GM15510 (cell line): ENCODE results near the gene SLC35F2.

Experiments used
- POLR2A ChIP-seq: IDR thresholded peaks from 3 replicates; pipeline ENCODE4 v1.6.1; 2011; ENCODE audit warnings: borderline replicate concordance; ENCODE audit not compliant: insufficient read length; ENCODE audit errors: extremely low read depth

The SLC35F2 gene

DNA sequence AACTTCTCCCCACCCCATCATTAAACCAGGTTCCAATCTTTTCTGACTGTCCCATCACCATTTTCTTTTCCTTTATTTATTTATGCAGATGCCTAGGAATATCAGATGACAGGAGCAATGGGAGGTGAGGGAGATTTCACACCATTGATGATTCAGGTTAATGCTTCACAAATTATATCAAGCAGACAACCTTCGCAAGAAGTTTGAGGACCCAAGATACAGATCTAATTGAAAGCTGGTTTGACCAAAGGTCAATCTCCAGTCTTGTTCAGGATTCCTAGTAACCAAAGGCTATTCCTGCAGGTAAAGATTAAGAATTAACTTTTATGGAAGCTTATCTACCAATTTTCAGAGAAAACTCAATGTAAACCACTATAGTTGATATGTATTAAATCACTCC is 54.4 kb downstream of the SLC35F2 start:
- TF ChIP-seq POLR2A = no peak

DNA sequence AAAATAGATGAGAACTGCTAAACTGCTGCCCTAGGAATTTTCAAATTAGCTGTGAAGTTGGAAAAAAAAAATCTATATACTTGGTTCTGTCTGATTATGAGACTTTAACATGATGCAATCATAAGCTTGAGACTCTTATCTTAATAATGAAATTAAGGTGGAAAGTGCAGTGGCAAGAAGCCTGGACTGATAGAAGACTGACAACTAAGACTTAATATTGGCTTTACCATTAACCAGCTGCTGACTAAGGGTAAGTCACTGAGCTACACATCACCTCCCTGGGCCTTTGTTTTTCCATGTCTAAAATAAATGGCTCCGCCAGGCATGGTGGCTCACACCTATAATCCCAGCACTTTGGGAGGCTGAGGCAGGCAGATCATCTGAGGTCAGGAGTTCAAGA is 56.9 kb downstream of the SLC35F2 start:
- TF ChIP-seq POLR2A = no peak

DNA sequence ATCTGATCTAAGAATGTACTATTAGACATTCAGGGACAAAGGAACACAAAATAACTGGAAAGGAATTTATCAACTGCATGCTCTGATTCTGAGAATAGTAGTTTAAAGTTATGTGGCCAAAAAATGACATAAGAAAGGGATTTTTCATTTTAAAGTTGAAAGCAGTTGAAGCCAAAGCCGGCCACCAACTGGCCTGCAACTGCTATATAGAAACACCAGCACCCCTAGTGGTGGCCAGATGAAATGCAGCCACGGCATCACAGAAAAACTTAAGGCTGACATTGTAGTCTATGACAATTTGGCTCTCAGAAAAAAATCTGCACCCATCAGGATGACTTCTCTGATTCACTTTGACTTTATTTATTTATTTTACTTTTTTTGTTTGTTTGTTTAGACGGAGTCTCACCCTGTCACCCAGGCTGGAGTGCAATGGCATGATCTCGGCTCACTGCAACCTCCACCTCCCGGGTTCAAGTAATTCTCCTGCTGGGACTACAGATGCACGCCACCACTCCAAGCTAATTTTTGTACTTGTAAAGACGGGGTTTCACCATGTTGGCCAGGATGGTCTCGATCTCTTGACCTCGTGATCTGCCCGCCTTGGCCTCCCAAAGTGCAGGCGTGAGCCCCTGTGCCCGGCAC is 59.2 kb downstream of the SLC35F2 start:
- no peak for TF ChIP-seq POLR2A

DNA sequence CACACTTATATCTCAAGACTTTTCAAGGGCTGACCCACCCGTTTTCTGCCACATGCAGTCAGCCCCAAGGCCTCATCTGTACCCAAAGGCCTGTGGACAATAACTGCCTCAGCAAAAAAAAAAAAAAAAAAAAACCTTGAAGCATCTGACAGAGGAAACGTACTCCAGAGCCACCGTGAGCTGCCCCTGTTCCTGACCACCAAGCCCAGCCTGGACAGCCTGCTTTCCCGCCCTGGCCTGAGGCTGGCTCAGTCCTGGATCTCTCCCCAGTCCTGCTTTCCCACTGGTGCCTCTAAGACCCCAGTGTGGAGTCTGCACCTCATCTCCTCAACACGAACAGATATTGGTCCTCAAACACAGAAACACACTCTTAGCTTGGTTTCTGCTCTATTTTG is 66.5 kb downstream of the SLC35F2 start:
- no peak for TF ChIP-seq POLR2A

DNA sequence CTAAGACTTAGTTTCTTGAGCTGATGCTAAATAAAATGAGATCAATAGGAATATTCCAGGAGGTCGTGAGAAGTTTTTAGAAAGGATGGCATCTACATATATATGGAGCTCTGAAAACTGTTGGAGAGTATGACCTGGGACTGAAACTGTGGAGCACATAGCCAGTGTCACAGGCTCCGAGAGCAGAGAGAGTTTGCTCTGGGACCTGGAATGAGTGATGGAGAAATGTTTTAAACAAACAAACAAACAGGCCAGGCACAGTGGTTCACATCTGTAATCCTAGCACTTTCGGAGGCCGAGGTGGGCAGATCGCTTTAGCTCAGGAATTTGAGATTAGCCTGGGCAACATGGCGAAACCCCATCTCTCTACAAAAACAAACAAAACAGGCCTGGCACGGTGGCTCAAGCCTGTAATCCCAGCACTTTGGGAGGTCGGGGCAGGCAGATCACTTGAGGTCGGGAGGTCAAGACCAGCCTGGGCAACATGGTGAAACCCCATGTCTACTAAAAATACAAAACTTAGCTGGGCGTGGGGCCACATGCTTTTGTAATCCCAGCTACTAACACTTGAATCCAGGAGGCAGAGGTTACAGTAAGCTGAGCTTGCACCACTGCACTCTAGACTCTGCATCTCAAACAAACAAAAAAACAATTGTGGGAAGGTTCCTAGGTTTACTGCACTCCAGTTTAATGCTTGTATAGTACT is 67.1 kb downstream of the SLC35F2 start:
- TF ChIP-seq POLR2A = no peak

DNA sequence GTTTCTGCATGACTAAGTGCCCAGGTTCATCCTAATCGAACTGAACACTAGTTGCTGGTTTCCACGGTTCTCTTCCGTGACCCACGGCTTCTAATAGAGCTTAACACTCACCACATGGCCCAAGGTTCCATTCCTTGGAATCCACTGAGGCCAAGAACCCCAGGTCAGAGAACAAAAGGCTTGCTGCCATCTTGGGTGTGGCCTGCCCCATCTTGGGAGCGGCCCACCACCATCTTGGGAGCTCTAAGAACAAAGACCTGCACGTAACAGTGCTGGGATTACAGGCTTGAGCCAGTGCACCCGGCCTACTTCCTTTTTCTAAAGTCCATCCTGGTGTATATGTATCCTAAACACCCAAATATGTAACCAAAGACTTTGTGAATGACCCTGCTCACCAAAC is 68.8 kb downstream of the SLC35F2 start:
- no peak for TF ChIP-seq POLR2A

DNA sequence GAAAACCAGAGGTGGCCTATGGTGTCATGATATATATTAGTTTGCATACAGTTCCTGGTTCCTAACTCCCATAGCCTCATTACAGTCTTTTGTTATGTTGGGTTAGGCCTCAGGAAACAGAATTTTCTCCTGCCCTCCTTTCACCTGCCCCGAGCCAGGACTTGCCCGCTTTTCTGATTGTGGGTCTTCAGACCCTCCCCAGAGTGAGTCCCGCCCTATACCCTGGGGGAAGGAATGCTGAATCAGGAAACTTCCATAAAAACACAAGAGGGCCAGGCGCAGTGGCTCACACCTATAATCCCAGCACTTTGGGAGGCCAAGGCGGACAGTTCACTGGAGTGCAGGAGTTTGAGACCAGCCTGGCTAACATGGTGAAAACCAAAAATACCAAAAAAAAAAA is 70.9 kb downstream of the SLC35F2 start:
- TF ChIP-seq POLR2A = no peak

DNA sequence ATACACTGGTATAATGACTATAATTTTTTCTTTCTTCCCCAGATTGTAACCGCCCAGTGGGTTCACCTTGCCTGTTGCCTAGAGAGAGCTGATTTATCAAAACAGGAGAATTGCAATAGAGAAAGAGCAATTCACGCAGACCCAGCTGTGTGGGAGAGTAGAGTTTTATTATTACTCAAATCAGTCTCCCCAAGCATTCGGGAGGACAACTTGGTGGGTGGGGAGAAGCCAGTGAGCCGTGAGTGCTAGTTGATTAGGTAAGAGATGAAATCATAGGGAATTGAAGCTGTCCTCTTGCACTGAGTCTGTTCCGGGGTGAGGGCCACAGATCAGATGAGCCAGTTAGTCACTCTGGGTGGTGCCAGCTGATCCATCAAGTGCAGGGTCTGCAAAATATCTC is 73.2 kb downstream of the SLC35F2 start:
- TF ChIP-seq POLR2A = no peak

DNA sequence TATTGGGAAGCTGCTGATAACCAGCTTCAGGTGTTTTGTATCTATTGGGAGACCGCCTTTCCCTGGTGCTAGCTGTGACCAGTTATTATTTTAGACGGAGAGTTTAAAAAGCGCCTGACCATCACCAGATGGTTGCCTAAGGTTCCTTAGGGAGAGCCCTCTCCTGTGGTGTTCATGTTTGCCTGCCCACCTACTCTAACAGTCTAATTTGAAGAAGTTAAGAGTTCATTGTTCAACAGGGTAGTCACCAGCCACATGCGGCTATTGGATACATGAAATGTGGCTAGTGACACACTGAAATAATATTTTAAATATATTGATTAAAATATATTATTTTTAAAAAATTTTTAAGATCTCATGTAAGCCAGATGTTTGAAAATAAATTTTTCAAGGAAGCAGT is 75.5 kb downstream of the SLC35F2 start:
- no peak for TF ChIP-seq POLR2A

DNA sequence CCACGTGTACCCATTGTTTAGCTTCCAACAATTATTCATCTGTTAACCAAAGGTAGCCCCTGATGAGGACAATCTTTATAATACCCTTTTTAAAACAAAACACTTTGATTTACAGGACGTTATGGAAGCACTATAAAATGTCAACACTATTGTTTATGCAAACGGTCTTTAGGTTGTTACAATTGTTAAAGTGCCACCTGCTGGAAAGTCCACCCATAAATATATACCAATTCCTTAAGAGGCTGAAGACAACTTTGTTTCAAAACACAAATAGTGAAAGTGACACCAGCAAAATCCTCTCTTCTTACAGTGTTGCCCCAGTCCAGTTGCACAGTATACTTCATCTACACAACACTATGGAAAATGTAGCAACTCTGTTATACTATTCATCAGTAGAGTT is 77.8 kb downstream of the SLC35F2 start:
- TF ChIP-seq POLR2A = no peak

DNA sequence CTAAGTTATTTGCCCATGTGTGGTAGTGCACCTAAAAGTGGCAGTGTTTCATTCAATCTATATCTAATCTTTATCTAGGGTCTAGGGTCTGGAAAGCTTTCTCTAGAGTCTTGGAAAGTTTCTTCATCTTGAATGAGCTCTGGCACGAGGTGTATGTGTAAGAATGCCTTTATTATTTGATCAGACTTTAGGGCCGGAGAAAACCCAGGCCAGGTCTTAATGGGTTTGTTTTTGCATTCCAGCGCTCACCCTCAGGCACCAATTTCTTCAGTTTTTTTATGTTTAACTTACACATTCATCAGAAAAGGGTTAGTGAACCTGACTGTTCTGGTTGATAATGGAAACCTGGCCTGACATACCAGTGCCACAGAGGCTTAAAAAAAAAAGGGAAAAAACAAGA is 78.5 kb downstream of the SLC35F2 start:
- TF ChIP-seq POLR2A = no peak

DNA sequence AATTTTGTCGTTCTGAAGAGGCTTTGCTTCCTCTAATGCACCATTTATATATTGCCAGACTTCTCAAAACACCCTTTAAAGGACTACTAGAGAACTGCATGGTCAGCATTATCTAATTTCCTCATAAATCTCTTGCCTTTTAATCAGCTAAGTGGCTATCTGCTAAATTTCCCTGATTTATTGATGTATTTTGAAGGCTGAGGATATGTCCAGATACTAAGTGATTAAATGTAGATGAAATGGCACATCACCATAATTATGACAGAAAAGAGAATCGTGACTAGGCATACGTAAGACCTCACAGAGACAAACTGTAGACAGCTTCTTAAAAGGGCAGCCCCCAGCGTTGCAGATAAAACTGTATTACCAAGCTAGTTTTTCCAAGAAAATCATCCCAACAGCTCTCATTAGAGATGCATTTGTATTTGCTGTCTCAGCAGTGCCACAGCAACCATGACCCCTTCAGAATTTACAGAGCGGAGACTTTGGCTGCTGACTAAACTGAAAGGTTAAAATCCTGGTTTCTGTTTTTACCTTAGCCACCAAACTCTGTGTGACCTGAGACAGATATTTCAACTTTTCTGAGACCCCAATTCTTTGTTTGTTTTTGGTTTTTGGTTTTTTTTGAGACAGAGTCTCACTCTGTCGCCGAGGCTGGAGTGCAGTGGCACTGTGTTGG is 79.6 kb downstream of the SLC35F2 start:
- no peak for TF ChIP-seq POLR2A

DNA sequence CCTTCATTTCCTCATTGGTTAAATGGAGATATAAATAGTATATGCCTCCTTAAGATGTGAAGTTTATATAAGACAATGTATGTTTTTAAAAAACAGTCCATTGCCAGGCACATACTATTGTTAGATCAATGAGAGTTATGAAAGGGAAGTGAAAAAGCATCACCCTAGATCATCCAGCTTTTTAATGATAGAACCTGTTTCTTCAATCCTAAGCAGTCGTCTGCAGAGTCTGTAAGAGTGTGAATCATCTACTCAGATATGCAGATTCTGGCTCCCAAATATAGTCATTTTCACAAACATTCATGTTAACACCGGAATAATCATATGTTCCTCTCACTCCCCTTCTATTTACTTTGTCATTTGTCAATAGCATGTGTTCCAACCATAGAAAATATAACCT is 81.5 kb downstream of the SLC35F2 start:
- TF ChIP-seq POLR2A = no peak

DNA sequence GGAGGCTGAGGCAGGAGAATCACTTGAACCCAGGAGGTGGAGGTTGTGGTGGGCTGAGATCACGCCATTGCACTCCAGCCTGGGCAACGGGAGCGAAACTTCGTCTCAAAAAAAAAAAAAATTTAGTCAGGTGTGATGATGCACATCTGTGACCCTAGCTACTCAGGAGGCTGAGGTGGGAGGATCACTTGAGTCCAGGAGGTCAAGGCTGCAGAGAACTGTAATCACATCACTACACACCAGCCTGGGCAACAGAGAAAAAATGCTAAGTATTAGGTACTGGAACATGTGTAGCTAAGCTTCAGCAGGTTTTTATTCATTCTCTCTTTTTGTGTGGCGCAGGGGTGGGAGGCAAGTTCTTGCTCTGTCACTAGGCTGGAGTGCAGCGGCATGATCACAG is 82.5 kb downstream of the SLC35F2 start:
- no peak for TF ChIP-seq POLR2A

DNA sequence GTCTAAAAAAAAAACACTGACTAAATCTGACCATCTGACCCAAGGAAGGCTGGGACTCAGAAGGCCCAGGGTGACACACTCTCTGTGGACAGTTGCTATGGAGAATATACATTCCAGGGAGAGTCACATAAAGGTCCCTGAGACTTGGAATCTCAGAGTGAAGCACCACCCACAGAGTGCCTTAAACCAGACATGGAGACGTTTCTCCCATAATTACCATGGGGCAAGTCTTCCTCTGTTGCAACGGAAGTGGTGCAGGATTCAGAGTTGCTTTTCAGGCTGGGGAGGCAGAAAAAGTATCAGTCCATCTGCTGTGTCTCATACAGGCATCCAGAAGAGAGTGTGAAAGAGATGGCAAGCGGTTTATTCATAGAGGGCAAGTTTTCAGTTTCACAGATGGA is 88.0 kb downstream of the SLC35F2 start:
- TF ChIP-seq POLR2A = no peak

DNA sequence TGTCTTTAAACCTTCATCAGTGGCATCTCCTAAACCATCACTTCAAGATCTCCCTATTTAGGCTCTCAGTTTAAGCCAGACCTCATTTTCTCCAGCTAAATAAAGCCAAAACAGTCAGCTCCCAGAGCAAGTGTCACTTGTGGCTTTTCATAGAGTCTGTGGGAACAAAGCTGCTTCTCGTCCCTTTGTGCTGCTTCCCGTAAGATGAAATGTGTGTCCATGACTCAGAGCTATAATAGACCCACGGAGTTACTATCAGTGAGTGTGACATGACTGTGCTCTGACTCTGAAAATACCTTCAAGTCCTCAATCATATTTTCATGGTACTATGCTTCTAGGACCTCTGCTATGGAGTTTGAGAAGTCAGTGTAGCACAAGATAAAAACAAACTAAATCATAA is 89.4 kb downstream of the SLC35F2 start:
- no peak for TF ChIP-seq POLR2A
